ENCODE data around the gene STAB1. TPM values are rescaled to one million over a fixed set of nuclear protein-coding genes. Genes with fewer than 3 reads are reported as not detected.
"Not testable (repeated sequence)": the region's sequence is repeated elsewhere in the genome, so short reads cannot be mapped to it uniquely, and the experiment has no call there.

The STAB1 gene
- total RNA-seq, 1 experiment from 2014 or later: 0.33 TPM

DNA sequence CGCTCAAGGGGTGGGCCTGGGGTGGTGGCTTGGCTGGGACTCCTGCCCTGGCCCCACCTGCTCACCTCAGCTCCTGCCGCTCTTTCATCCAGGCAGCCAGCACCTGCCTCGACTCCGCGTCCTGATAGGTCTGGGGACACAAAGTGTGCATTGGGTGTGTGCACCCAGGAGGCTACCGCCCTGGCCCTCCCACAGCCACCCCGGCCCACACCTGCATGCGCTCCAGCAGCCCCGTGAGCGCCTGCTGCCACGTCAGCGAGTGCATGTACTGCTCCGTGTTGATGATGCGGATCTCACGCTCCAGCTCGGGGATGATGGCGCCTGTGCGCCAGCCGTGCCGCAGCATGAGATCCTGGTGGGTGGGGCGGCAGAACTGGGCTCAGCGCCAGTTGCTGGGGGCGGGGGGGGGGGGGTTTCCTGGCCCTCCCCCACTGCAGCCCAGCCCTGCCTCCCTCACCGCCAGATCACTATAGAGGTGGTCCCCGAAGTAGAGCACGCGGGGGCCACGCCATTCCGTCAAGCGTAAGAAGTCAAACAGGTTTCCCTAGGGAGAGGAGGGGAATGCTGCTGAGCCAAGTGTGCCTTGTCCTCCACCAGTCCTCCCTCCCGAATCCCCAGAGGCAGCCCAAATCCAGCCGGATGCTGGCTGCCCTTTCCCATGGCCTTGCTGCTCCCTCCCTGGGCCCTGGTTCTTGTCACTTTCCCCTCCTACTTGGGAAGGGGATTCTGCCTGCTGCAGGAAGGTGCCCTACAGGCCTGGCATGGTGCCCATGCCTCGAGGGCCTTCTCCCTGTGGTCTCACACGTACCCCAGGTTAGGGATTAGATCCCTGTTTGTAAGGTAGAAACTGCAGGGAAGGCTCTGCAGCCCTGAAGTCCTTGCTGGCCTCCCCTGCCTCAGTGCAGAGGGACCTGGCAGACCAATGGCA lies 29.9 kb downstream of the STAB1 start:
- no peaks in the 10 kb centered on the region for H3K9me3 ChIP-seq (ENCODE audit: low read length)
- ChIA-PET CTCF (no interaction called here), POLR2A (ENCODE audit: unreplicated experiment) (no interaction called here)
- H2AFZ ChIP-seq (ENCODE audit: low read length): no peak overlapping the region
- H3K36me3 ChIP-seq (ENCODE audit: low read depth, low read length): peaks cover 18% of the 10 kb centered on the region
- H3K4me3 ChIP-seq (ENCODE audit: low read length): no peak overlapping the region
- no peak for TF ChIP-seq EZH2phosphoT487 (IDR thresholded peaks at IDR 0.05; ENCODE audit: borderline replicate concordance, low read length)
- no peak for TF ChIP-seq CTCF (conservative IDR thresholded peaks at IDR 0.05; ENCODE audit: low read depth, low read length)
- TF ChIP-seq EZH2 (IDR thresholded peaks at IDR 0.05; ENCODE audit: low read length, unreplicated experiment): no peak
- H3K9me2 ChIP-seq (replicated peaks; ENCODE audit: low read length): no peaks in the 10 kb centered on the region
- H3F3A ChIP-seq (ENCODE audit: low read length, unreplicated experiment): no peaks in the 10 kb centered on the region
- no peak for DNase-seq
- intact Hi-C loops (cut with micrococcal nuclease): no loop called here
- ATAC-seq: no peak
- H4K20me1 ChIP-seq (ENCODE audit: low read length): no peaks in the 10 kb centered on the region
- H3K4me1 ChIP-seq (ENCODE audit: insufficient read depth, low read length): peaks cover 2% of the 10 kb centered on the region
- H3K27me3 ChIP-seq (ENCODE audit: low read length): no peaks in the 10 kb centered on the region
- no peak overlapping the region for H3K27ac ChIP-seq (ENCODE audit: low read length)
- no peak overlapping the region for H3K9ac ChIP-seq (ENCODE audit: low read length)
- peaks cover 5% of the 10 kb centered on the region for H3K79me2 ChIP-seq (ENCODE audit: low read length)
- no TSS peak for BruUV-seq (replicated peaks)
- H3K4me2 ChIP-seq (ENCODE audit: low read length): no peak overlapping the region

DNA sequence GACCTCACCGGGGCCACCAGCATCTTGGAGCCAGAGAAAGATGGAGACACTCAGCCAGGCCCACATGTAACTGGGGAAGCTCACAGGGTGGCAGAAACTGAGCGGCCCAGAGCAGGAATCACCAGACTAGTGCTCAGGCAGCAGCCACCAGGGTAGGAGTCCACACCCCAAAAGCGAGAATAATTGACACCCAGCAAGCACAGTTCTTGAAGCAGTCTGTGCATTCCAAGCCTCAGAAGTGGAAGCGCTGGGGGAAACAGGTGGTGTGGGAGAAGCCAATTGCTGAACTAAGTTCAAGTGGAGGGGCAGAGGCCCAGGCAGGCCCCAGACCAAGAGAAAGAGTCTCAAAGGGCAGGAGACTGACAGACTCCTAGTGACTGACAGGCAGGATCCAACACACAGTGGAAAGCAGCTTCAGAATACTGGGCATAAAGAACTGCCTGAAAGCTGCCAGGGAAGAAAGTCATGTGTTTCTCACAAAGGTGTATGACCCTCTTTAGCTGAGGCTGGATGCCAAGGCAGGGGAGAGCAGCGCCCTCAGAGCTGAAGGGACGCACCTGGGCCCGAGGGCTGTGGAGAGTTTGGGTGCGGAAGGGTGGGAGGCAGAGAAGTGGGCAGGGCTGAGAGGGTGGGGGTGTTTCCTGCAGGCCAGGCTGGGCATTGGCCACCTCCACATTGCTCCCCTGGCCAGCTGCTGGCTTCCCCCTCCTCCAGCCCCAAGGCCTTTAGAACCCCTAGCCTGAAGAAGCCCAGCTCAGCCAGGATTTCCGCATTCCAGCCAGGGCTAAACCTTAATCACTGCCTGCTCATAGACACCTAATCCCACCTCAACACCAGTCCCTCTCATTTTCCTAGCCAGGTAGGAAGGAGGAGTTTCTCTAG lies 30.8 kb downstream of the STAB1 start:
- TF ChIP-seq EZH2 (IDR thresholded peaks at IDR 0.05; ENCODE audit: low read length, unreplicated experiment) (no peak), CTCF (conservative IDR thresholded peaks at IDR 0.05; ENCODE audit: low read depth, low read length) (no peak), EZH2phosphoT487 (IDR thresholded peaks at IDR 0.05; ENCODE audit: borderline replicate concordance, low read length) (no peak)
- Histone ChIP-seq H3K79me2 (ENCODE audit: low read length) (peaks cover 14% of the 10 kb centered on the region), H3K4me2 (ENCODE audit: low read length) (no peak overlapping the region), H3K27me3 (ENCODE audit: low read length) (no peaks in the 10 kb centered on the region), H3K27ac (ENCODE audit: low read length) (no peak overlapping the region), H3F3A (ENCODE audit: low read length, unreplicated experiment) (no peaks in the 10 kb centered on the region), H3K9me3 (ENCODE audit: low read length) (no peaks in the 10 kb centered on the region), H2AFZ (ENCODE audit: low read length) (no peak overlapping the region), H3K4me3 (ENCODE audit: low read length) (no peak overlapping the region), H3K4me1 (ENCODE audit: insufficient read depth, low read length) (peaks cover 6% of the 10 kb centered on the region), H3K9me2 (replicated peaks; ENCODE audit: low read length) (no peaks in the 10 kb centered on the region), H4K20me1 (ENCODE audit: low read length) (no peaks in the 10 kb centered on the region), H3K9ac (ENCODE audit: low read length) (no peak overlapping the region), H3K36me3 (ENCODE audit: low read depth, low read length) (peaks cover 18% of the 10 kb centered on the region)
- ChIA-PET CTCF (no interaction called here), POLR2A (ENCODE audit: unreplicated experiment) (no interaction called here)
- no TSS peak for BruUV-seq (replicated peaks)
- intact Hi-C loops (cut with micrococcal nuclease): no loop called here
- no peak for DNase-seq
- no peak for ATAC-seq

GRCh38 chr3:52526671-52527038 lies 31.5 kb downstream of the STAB1 start:
- intact Hi-C loops (cut with micrococcal nuclease); H3K27ac ChIP-seq (ENCODE audit: low read length); H3K9me2 ChIP-seq (replicated peaks; ENCODE audit: low read length); H3K4me2 ChIP-seq (ENCODE audit: low read length); DNase-seq; H3K4me1 ChIP-seq (ENCODE audit: insufficient read depth, low read length); H3K4me3 ChIP-seq (ENCODE audit: low read length); H3F3A ChIP-seq (ENCODE audit: low read length, unreplicated experiment); H3K27me3 ChIP-seq (ENCODE audit: low read length); POLR2A ChIA-PET (ENCODE audit: unreplicated experiment); ATAC-seq; H3K9me3 ChIP-seq (ENCODE audit: low read length); H2AFZ ChIP-seq (ENCODE audit: low read length); H3K9ac ChIP-seq (ENCODE audit: low read length); BruUV-seq (replicated peaks); H4K20me1 ChIP-seq (ENCODE audit: low read length); CTCF ChIA-PET: not testable (repeated sequence)
- peaks cover 22% of the 10 kb centered on the region for H3K79me2 ChIP-seq (ENCODE audit: low read length)
- peaks cover 18% of the 10 kb centered on the region for H3K36me3 ChIP-seq (ENCODE audit: low read depth, low read length)

All from PC-3 (cell line).